Right lobe of liver (tissue), 6 donors: ENCODE results near the gene LCN10. TPM values are rescaled to one million over a fixed set of nuclear protein-coding genes. Genes with fewer than 3 reads are reported as not detected.
"Not testable (repeated sequence)": the region's sequence is repeated elsewhere in the genome, so short reads cannot be mapped to it uniquely, and the experiment has no call there.

Source experiments
- ATAC-seq, 4 donors: fragments of 200-7000 bp; cut with Tn5 transposase; one replicate each; pipeline ENCODE4 v1.9.1; 2020; ENCODE audit warnings: mild to moderate bottlenecking in 4 of 4, moderate library complexity in 4 of 4
- DNase-seq, 3 donors: peaks; one replicate each; pipeline ENCODE4 v3.0.0-alpha.2; 2020
- H3K27ac ChIP-seq, 3 donors: fragments of 200-600 bp; one replicate each; pipeline ENCODE4 v1.8.0; 2022
- H3K27me3 ChIP-seq, 2 donors: fragments of 200-600 bp; one replicate each; pipeline ENCODE4 v1.8.0; 2022
- H3K36me3 ChIP-seq, 4 donors: fragments of 200-600 bp; sonication (generic) in 1 of 4; one replicate each; pipeline versions ENCODE4 v1.5.1 to v1.8.0; 2017 to 2022; ENCODE audit warnings: control low read depth in 1 of 4
- H3K4me1 ChIP-seq, 4 donors: fragments of 200-600 bp; sonication (generic) in 1 of 4; one replicate each; pipeline versions ENCODE4 v1.5.1 to v1.8.0; 2017 to 2022; ENCODE audit warnings: control low read depth in 1 of 4
- H3K4me3 ChIP-seq, 3 donors: fragments of 200-600 bp; one replicate each; pipeline ENCODE4 v1.8.0; 2022
- H3K9me3 ChIP-seq, 4 donors: fragments of 200-600 bp; sonication (generic) in 1 of 4; one replicate each; pipeline versions ENCODE4 v1.5.1 to v1.8.0; 2017 to 2022; ENCODE audit warnings: control low read depth in 1 of 4
- POLR2A ChIP-seq: fragments of 450-650 bp; IDR thresholded peaks from one replicate; pipeline ENCODE4 v1.6.1; 2017; ENCODE audit warnings: antibody characterized with exemption, mild to moderate bottlenecking
- WGBS: methylation state at CpG from one replicate; pipeline ENCODE4 v1.1.6; 2018; ENCODE audit warnings: low coverage, low lambda C conversion rate; ENCODE audit not compliant: insufficient coverage; ENCODE audit errors: missing lambda C conversion rate; 5-methylcytosine and 5-hydroxymethylcytosine counted together
- intact Hi-C, 2 donors: fragments of 100-400 bp; cut with DNase I; formaldehyde crosslinking; loops; one replicate each; pipeline versions ENCODE4 v1.11.2 to v1.14.1; 2022
- long read RNA-seq: library from polyadenylated mRNA; unstranded; transcript quantifications from one replicate; pipeline ENCODE4 v2.0.0, GENCODE V29; 2019
- total RNA-seq, 6 experiments: library from RNA; depleted of rRNA in 2 of 6; stranded (reverse); fragments of >200 nt in 2 of 6; fragmentation: NEBNext Ultra II Directional in 3 of 6; extraction: Animal tissue kit (Norgen Biotek cat#: 25700) in 3 of 6; gene quantifications; one replicate each; pipeline versions ENCODE4 v1.1.0 to v1.2.4, GENCODE V29; 2016 to 2023
- TF ChIP-seq, protein P1 (sequence below), 4 donors: fragments of 200-600 bp in 3 of 4; fragments of 450-650 bp in 1 of 4; IDR thresholded peaks; one replicate each; pipeline versions ENCODE4 v1.5.1 to v1.8.0; 2016 to 2022; ENCODE audit warnings: antibody characterized with exemption in 4 of 4, mild to moderate bottlenecking in 2 of 4
- donor health status: DM: no; HTN: yes; CAD: no.
- donor health status: DM: no; HTN: no; CAD: no.
- donor health status: DM: no; HTN: no; CAD: no.
- donor health status: DM: no; HTN: yes; CAD: no.
- donor health status: DM: no; HTN: yes; CAD: no.

LCN10 gene
- total RNA-seq, result under 1 TPM in 4 of 6 experiments, not detected in 2; 0.23 to 0.81 (median 0.32) TPM
- long read RNA-seq, result 0 reads

- H3K4me1 ChIP-seq, result peaks cover 0 to 5% (median 0%) of the 10 kb centered on the region in 4 donors
- TF ChIP-seq POLR2A, result no peak
- TF ChIP-seq, protein P1, sequence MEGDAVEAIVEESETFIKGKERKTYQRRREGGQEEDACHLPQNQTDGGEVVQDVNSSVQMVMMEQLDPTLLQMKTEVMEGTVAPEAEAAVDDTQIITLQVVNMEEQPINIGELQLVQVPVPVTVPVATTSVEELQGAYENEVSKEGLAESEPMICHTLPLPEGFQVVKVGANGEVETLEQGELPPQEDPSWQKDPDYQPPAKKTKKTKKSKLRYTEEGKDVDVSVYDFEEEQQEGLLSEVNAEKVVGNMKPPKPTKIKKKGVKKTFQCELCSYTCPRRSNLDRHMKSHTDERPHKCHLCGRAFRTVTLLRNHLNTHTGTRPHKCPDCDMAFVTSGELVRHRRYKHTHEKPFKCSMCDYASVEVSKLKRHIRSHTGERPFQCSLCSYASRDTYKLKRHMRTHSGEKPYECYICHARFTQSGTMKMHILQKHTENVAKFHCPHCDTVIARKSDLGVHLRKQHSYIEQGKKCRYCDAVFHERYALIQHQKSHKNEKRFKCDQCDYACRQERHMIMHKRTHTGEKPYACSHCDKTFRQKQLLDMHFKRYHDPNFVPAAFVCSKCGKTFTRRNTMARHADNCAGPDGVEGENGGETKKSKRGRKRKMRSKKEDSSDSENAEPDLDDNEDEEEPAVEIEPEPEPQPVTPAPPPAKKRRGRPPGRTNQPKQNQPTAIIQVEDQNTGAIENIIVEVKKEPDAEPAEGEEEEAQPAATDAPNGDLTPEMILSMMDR (IDR thresholded peaks at IDR 0.05), result peak in 3 of 4 donors; percentile 12 to 29 (median 17)
- ATAC-seq, result peak in 2 of 4 donors; percentile 3 to 13
- no peak within 1 kb of the TSS for H3K4me3 ChIP-seq
- WGBS, result 38% methylated on average over 3 of the region's 25 CpGs
- intact Hi-C loops, result no loop called here
- no peak for DNase-seq
- H3K27ac ChIP-seq, result no peak within 1 kb of the TSS
- H3K27me3 ChIP-seq, result no peaks in the 10 kb centered on the region
- H3K36me3 ChIP-seq, result no peaks in the 10 kb centered on the region
- H3K9me3 ChIP-seq, result no peaks in the 10 kb centered on the region
Measured at GRCh38 chr9:136742591-136743391, at the start of gene LCN10. Gene LCN10, minus strand, starts transcription at chr9:136742940. Its CDS starts 37 bp downstream, at chr9:136742903.

DNA sequence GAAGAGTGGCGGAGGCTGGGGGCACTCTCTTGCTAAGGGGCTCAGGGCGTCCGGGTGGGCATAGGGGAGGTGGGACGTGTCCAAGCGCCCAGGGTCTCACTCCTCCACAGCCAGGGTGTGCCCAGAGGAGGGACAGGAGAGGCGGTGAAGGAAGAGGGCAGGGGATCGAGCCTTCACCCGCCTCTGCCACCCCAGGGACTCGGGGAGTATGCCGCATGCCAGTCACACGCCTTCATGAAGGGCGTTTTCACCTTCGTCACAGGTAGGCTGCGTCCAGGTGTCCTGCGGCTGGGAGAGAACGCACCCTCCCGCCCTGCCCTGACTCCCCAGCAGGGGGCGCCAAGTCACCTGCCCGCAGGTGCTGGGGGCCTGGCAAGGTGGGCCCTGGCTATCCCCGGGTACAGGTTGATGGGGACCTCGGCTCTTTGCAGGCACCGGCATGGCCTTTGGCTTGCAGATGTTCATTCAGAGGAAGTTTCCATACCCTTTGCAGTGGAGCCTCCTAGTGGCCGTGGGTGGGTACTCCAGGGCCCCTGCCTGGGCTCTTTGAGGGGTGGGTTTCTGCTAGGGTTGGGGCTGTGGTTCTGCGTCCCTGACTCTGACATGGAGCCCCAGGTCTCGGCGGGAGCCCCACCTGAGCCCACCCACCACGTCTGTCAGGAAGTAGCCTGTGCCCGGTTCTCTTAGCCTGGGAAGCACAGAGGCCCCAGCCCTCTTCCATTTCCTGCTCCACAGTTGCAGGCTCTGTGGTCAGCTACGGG is 49.0 kb upstream of the LCN10 start:
- Histone ChIP-seq H3K27me3 (no peaks in the 10 kb centered on the region), H3K9me3 (no peaks in the 10 kb centered on the region), H3K4me1 (peaks cover 0 to 40% (median 13%) of the 10 kb centered on the region in 4 donors), H3K27ac (peak overlapping the region; percentile 84 to 90 (median 84)), H3K36me3 (no peaks in the 10 kb centered on the region), H3K4me3 (peak overlapping the region; percentile 73 to 80 (median 78))
- 8% methylated on average over 15 of the region's 29 CpGs for WGBS
- TF ChIP-seq POLR2A, result no peak
- TF ChIP-seq, protein P1 (IDR thresholded peaks at IDR 0.05), result peak; percentile 90 to 96 (median 92)
- DNase-seq (peak; percentile 72 to 80 (median 79)), ATAC-seq (peak; percentile 22 to 34 (median 32))
- intact Hi-C loops, result no loop called here

DNA sequence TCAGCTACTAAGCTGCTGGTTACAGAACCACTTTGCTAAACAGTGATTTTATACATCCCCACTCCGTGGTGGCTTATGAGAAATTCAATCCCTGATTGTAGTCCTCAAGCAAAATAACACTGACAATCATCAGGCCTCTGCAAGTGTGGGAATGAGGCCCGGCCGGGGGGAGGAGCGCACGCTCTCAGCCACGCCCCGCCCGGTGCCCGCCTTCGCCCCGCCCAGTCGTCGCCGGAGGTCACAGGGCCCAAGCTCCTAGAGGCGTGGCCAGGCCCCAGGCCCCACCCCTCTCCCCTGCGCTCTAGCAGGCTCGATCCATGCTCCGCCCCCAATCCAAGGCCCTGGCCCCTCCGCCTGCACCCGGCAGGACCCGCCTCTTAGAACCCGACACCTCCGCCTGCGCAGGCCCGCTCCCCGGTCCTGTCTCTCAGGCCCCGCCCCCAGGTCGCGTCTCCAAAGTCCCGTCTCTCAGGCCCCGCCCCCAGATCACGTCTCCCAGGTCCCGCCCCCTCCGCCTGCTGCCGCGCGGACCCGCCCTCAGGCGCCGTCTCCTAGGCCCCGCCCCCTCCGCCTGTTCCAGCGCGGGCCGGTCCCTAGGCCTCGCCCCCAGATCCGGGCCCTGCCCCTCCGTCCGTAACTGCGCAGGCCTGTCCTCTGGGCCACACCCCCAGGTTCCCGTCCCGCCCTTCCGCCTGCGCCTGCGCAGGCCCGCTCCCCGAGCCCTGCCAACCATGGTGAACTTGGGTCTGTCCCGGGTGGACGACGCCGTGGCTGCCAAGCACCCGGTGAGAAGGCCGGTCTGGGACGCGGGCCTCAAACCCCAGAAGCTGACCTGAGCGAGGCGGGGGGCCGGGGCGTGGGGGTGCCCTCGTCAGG is 48.1 kb upstream of the LCN10 start, which contains the start of gene TMEM141:
Gene TMEM141, plus strand, starts transcription at position 705 of the 876 bp plus-strand sequence. Its CDS starts 27 bp downstream, at position 732.
- peak within 1 kb of the TSS; percentile 73 to 80 (median 78) for H3K4me3 ChIP-seq
- TF ChIP-seq POLR2A, result peak; percentile 83
- TF ChIP-seq, protein P1 (IDR thresholded peaks at IDR 0.05), result no peak
- intact Hi-C loops, result no loop called here
- no peaks in the 10 kb centered on the region for H3K9me3 ChIP-seq
- H3K27me3 ChIP-seq, result no peaks in the 10 kb centered on the region
- peak within 1 kb of the TSS; percentile 84 to 90 (median 84) for H3K27ac ChIP-seq
- peak; percentile 89 to 95 (median 91) for ATAC-seq
- peaks cover 0 to 47% (median 17%) of the 10 kb centered on the region in 4 donors for H3K4me1 ChIP-seq
- no peaks in the 10 kb centered on the region for H3K36me3 ChIP-seq
- WGBS, result 0% methylated on average over 3 of the region's 70 CpGs
- peak; percentile 100 for DNase-seq

GRCh38 chr9:136789523-136789937 is 46.8 kb upstream of the LCN10 start:
- intact Hi-C loops, result loop anchor here in 1 of 2 donors (5.0 kb wide), 1 partner anchor 248 kb away; no protein-coding TSS in a partner anchor
- Histone ChIP-seq H3K9me3 (no peaks in the 10 kb centered on the region), H3K4me3 (no peak overlapping the region), H3K27ac (peak overlapping the region in 1 of 3 donors; percentile 2), H3K4me1 (peaks cover 0 to 48% (median 18%) of the 10 kb centered on the region in 4 donors), H3K36me3 (no peaks in the 10 kb centered on the region), H3K27me3 (no peaks in the 10 kb centered on the region)
- no peak for DNase-seq
- no peak for TF ChIP-seq POLR2A
- TF ChIP-seq, protein P1 (IDR thresholded peaks at IDR 0.05), result no peak
- no peak for ATAC-seq
- WGBS, result 44% methylated on average over 1 of the region's 3 CpGs

- not testable (repeated sequence) for H3K9me3 ChIP-seq, H3K4me3 ChIP-seq, H3K27me3 ChIP-seq, DNase-seq, ATAC-seq, H3K27ac ChIP-seq, H3K36me3 ChIP-seq
- intact Hi-C loops, result loop anchor here in 1 of 2 donors (5.0 kb wide), 1 partner anchor 248 kb away; no protein-coding TSS in a partner anchor
- H3K4me1 ChIP-seq, result peaks cover 0 to 48% (median 18%) of the 10 kb centered on the region in 4 donors
- 28% methylated on average over 25 of the region's 27 CpGs for WGBS
Measured at GRCh38 chr9:136788644-136789522, 46.1 kb upstream of the LCN10 start.
